ENCODE data around the gene CUTA.

Gene CUTA

GRCh38 chr6:33439956-33440648 is 22.2 kb upstream of the CUTA start:
- DNase-seq (ENCODE audit: low read depth in 2 of 2) = no peak

DNA sequence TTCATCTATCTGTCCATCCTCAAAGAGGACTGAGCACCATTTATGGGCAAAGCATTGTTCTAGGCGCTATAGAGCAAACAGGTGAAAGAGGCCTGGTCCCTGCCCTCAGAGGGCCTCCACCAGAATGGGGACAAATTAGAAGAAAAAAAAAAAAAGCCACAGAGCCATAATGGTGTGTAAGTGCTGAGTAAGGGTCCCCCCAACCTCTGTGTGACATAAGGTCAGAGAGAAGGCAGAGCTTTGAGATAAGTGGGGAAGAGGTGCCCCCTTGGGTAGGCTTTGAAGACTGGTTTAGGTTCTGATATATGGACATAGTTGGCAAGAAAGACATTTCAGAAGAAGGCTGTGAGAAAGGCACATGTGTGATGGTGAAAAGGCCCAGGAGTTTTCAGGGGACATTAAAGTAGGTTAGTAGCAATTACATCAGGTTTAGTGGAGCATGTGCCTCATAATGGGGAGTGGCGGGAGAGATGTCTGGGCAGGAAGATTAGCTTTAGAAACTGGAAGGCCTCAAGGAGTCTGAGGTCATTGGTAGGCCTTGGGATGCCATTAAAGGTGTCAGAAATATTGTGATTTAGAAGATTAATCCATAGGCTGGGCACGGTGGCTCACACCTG is 21.2 kb upstream of the CUTA start:
- no peak for DNase-seq (ENCODE audit: low read depth in 2 of 2)

DNA sequence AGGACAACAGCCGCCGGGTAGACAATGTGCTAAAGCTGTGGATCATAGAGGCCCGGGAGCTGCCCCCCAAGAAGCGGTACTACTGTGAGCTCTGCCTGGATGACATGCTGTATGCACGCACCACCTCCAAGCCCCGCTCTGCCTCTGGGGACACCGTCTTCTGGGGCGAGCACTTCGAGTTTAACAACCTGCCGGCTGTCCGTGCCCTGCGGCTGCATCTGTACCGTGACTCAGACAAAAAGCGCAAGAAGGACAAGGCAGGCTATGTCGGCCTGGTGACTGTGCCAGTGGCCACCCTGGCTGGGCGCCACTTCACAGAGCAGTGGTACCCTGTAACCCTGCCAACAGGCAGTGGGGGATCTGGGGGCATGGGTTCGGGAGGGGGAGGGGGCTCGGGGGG is 19.8 kb upstream of the CUTA start:
- DNase-seq (ENCODE audit: low read depth in 2 of 2) = no peak

DNA sequence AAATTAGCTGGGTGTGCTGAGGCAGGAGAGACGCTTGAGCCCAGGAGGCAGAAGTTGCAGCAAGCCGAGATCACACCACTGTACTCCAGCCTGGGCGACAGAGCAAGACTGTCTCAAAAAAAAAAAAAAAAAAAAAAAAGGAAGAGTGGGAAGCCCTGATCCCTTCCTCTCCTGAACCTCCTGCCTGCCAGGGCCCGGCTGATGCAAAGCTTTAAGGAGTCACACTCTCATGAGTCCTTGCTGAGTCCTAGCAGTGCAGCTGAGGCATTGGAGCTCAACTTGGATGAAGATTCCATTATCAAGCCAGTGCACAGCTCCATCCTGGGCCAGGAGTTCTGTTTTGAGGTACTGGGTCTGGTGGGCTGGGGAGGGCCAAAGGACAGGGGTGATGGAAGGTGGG is 17.1 kb upstream of the CUTA start:
- no peak for DNase-seq (ENCODE audit: low read depth in 2 of 2)

- no peak for DNase-seq (ENCODE audit: low read depth in 2 of 2)
Measured at GRCh38 chr6:33433544-33434191, 15.8 kb upstream of the CUTA start.

DNA sequence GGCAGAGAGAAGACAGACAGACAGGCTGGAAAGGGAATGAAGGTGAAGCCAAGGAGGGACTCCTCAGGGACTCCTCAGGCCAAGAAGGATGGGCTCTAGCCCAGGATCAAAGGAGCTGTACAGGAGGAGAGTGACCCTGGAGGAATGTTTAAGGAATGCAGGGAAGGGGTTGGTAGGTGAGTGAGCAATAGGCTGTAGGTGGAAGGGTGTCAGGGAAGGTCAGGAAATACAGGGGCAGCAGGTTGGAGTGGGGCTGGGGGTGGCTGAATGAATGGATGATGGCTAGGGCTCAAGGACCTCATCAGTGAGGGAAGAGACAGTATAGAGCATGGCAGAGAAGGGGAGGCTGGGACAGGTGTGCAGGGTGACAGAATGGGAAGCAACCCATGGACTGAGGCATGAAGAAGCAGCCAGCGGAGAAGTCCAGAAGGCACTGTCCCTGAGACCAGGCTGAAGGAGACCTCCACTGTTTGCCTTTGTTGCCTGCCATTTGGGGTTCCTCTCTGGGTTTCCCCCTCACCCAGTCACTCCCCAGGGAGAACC is 15.2 kb upstream of the CUTA start:
- no peak for DNase-seq (ENCODE audit: low read depth in 2 of 2)

- no peak for DNase-seq (ENCODE audit: low read depth in 2 of 2)
Measured at GRCh38 chr6:33432546-33432945, 14.6 kb upstream of the CUTA start.

- DNase-seq (ENCODE audit: low read depth in 2 of 2) = no peak
Measured at GRCh38 chr6:33431880-33432541, 14.1 kb upstream of the CUTA start.

GRCh38 chr6:33430991-33431879 is 13.3 kb upstream of the CUTA start:
- DNase-seq (ENCODE audit: low read depth in 2 of 2) = peak; percentile 67 to 71

DNA sequence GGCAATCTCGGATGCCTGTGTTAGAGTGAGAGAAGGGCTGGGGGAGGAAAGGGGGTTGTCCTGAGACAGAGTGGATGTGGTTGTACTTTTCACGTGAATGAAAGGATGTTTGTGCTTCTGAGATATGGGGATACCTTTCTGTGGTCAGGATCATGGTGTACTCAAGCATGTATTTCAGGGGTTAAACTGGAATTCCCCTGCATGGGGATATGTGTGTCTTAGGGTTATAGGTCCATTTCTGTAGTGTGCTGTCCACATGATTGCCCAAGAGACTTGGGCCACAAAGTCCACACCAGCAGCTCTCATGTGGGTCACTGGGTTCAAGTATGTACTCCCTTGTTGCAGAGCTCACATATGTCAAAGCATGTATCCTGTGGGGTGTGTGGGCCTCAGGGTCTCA is 12.4 kb upstream of the CUTA start:
- no peak for DNase-seq (ENCODE audit: low read depth in 2 of 2)

DNA sequence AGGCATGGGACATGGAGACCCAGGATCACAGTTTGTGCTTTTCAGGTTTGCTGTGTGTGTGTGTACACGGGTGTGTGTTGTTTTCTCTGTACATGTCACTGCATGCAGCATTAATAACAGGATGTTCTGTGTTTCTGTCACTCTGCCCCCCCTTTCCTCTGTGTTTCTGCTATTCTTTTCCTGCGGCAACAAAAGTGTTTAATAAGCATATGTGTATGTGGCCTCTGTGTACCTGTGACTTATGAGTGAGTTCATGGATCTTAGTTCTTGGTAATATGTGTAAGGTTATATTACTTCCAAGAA is 11.8 kb upstream of the CUTA start:
- DNase-seq (ENCODE audit: low read depth in 2 of 2) = no peak

DNA sequence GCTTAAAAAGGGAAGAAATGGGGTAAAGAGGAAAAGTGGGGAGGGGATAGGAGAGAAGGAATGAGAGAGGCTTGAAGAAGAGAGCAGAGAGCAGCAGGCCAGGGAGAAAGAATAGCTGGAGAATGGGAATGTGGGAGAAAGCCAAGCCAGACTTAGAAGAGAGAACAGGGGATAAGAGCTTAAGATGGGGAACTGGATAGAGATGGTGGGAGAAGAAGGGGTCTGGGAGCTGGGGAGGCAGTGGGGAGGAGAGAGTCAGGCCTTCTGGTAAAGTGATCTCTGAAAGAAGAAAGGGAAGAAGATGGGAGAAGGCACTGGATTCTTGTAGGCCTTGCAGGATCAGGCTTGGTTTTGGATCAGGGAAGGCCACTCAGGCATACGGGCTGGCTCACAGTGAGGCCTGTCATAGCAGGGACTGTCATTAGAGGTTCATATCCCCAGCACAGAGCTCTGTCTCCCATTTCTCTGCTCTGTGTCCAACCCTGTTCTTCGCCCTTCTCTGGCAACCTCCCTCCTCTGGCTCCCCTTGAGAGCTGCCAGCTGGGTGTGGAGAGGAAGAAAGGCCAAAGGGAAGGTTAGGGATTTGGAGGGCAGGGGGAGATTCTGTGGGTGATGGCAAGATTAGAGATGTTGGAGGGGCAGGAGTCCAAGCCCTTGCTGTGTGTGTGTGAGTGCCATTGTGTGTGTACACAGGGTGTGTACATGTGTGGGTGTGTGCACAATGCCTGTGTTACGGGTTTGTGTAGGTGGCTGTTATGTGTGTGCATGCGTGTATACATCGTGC is 11.3 kb upstream of the CUTA start:
- no peak for DNase-seq (ENCODE audit: low read depth in 2 of 2)

DNA sequence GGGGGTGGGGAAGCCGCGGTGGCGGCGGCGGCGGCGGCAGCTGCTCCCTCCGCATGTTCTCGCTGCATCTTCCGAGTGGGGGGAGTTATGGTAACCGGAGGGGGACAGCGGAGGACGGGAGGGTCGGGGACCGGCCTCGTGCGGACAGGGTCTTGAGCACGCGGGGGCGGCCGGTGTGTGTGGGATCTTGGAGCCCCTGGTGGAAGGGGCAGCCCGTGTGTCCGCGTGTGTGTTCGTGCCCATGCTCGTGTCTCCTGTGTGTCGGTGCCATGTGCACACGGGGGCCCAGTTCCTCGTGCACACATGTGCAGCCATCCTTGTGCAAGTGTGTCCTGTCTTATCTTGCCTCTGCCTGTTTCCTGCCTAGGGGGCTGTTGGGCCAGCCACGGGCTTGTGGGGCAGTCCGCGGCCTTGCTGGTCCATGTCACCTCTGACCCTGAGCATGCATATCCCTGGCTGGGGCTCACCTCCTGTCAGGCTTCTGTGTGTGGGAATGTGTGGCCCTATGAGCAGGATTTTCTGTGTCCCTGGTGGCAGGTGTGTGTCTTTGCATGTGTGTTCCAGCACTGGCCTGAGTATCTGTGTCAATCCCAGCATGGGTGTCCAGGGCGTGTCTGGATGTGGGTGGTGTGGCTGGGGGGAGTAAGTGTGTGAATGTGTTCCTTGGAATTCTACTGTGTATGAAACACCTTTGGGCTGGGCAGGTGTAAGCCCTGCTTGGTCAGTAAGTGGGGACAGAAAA is 10.5 kb upstream of the CUTA start:
- DNase-seq (ENCODE audit: low read depth in 2 of 2) = no peak

- no peak for DNase-seq (ENCODE audit: low read depth in 2 of 2)
Measured at GRCh38 chr6:33427585-33428223, 9.8 kb upstream of the CUTA start.

GRCh38 chr6:33426590-33427511 is 8.9 kb upstream of the CUTA start:
- no peak for DNase-seq (ENCODE audit: low read depth in 2 of 2)

GRCh38 chr6:33425668-33426577 is 8.0 kb upstream of the CUTA start:
- peak; percentile 65 to 74 for DNase-seq (ENCODE audit: low read depth in 2 of 2)

DNA sequence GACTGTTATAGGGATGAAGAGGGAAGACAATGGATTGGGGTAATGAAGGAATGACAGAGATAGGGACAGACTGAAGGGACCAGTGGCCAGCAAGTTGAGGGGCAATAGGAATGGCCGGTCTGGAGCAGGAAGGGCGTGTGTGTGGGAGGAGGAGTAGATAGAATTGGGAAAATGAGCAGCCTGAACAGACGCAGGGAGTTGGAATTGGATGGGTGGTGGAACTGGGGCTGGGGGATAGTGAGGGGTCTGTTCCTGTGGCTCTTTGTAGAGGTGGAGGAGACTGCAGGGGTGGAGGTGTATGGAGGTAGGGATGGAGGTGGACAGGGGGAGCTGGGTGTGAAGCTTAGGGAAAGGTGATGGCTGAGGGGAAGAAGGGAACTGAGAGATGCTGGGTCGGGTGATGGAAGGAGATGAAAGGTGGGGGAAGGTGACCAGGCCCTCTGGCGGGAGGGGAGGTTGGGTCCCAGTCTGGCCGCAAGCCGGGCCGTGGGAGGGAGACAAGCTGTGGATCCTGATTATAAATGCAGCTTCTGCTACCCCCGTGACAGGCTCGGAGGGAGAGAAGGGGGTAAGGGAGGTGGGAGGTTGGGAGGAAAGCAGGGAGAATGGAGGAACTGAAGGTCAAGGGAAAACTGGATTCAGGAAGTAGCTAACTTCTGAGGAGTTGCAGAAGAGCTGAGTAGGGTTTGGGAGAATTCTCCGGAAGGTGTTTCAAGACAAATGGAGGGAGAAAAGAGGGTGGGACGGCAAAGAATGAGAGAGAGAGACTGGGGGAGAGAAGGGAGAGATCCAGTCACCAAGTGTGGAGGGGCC is 7.2 kb upstream of the CUTA start:
- no peak for DNase-seq (ENCODE audit: low read depth in 2 of 2)
